ENCODE results near the gene LAMC2.
"Not testable (repeated sequence)": the region's sequence is repeated elsewhere in the genome, so short reads cannot be mapped to it uniquely, and the experiment has no call there.

The LAMC2 gene

DNA sequence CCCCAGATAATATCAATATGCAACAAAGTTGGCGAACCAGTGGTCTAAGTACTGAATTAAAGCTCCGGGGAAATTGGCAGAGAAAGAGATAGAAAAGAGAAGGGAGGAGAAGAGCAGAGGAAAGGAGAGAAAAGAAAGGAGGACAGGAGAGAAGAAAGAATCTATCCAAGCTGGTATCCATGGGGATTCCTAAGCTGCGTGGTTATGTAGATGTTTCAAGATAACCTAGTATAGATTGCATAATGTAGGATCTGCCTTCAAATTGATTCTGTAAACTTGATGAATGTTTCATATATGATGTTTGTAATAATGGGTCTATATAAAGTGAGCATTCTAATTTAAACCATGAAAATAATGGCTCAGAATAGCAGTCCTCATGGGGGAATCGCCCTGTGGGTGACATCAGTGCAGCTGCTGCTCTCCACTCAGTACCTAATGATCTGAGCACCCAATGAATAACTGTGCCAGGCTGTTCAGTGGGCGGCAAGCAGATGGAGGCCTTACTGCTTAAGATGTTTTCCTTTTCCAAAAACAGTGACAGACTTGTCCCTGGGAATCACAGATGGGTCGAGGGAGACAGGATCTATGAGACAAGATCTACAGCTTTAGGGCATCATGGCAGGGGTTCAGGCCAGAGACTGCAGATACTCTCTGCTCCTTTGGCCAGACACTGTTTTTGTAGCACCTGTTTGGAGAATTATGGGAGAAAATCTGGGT is 78.0 kb downstream of the LAMC2 start:
- no peak for DNase-seq (ENCODE audit: low read depth in 2 of 2)

DNA sequence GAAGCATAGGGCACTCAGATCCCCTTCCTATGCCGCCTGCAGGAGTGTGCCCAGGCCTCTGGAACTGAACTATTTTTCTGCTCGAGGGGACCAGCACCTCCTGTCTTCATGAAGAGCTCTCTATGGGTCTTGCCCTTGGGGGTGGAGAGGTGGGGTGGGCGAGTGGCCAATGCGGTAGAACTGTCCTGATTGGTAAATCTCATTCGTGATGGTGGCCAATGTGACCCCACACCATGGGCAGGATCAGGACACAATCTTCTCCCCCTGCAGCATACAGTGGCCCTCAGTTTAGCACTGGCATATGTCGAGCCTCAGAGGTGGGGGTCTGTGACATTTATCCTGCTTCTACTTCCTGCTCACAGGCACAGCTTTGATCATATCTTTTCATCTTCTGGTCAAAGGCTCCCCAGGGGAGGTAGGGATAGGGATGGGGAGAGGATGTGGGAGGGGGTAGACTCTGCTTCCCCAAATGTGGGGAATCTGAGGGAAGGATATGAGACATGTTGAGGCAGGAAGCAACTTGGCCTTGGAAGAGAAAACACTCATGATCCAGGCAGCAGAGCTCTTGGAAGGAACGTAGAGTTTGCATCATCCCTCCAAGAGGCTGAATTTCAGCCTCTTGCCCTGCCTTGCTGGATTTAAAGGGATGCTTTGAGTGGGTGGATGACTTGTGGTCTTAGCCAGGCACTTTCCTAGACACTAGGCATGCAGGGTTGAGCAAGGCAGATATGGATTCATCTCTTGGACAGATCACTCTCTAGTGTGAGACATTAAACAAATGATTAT is 81.8 kb downstream of the LAMC2 start:
- DNase-seq (ENCODE audit: low read depth in 2 of 2) = peak; percentile 78 to 80

DNA sequence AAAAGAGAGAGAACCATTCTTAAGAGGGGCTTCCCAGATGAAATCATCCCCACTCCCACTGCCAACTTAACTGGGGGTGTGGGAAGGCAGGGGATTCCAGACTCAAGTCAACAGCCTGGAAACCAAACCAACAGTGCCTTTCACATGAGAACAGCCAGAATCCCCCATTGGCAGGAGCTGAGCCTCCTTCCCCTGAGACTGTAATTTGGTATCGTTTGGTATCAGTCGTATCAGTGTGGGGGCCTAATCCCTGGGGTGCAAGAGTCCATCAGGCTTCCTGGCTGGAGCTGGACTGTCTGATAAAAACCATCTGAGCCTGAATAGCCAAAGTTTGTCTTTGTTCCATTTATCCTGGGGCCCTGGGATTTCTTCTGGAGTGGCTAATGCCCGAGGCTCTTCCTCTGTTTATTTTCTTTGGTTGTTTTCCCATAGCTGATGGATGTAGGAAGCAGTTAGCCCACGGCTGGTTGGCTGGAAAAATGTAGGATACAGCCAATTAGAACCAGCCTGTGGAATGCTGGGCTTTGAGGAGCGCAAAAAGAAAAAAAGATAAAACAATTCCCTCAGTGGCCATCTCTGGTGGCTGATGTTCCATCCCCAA is 84.6 kb downstream of the LAMC2 start:
- DNase-seq (ENCODE audit: low read depth in 2 of 2) = peak; percentile 71 to 80

DNA sequence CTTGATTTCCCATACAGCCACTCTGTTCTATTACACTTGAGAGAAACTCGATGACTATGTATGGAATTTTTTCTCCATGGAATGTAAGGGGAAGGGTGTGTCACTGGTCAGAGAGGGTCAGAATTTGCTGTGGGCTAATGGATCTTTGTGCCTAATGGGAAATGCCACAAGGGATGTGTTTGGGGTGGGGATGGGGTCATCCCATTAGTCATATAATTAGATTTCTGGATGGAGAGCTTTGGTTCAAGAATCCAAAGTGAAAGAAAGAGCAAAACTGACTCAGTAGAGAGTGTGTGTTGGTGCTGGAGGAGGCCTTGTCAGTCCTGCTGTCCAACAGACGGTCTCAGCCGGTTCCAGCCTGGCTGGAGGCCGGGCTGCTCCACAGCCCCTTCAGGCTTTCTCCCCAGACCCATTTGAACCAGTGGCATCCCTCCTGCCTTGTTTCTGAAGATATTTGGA is 86.4 kb downstream of the LAMC2 start:
- DNase-seq (ENCODE audit: low read depth in 2 of 2) = peak in 1 of 2 experiments; percentile 41

DNA sequence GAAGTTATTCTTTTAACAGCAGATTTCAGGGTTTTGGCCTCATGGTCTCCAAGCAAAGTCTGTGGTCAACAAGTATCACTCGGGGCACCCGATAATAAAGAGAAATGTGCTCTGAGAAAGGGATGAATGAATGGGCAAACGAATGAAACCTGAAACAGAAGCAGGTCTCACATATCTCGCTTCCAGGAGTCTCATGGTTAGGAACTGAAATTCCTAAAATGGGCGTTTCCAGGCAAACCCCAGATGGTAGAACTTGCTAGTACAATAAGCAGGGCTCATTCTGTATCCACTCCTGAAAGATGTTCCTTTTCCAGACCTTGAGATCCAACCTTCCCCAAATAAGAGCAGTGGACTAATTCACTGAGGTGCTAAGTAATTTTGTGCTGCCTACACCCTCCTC is 87.2 kb downstream of the LAMC2 start:
- no peak for DNase-seq (ENCODE audit: low read depth in 2 of 2)

DNA sequence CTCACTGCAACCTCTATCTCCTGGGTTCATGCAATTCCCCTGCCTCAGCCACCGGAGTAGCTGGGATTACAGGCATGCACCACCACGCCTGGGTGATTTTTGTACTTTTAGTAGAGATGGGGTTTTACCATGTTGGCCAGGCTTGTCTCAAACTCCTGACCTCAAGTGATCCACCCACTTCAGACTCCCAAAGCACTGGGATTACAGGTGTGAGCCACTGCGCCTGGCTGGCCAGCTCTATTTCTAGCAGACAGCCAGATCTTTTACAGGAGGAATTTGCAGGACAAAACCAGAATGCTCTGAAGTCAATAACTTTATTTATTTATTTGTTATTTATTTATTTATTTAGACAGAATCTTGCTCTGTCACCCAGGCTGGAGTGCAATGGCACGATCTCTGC is 87.9 kb downstream of the LAMC2 start:
- not testable (repeated sequence) for DNase-seq (ENCODE audit: low read depth in 2 of 2)

DNA sequence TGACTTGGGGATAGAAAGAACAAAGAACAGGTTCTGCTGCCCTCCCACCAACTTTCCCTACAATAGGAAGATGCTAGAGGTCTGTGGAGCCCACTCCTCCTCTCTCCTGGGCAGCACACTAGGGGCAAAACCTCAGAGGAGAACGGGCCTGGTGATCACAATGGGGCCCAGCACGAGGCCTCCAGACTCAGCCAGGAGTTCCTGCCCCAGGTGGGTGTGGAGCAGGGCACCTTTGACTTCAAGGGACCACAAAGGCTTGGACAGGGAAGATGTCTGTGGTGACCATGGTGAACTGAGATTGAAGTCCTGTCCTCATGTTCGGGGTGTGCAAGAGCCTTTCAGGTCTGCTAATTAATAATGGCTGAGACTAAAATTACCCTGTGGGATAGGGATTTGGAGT is 88.8 kb downstream of the LAMC2 start:
- DNase-seq (ENCODE audit: low read depth in 2 of 2) = no peak

DNA sequence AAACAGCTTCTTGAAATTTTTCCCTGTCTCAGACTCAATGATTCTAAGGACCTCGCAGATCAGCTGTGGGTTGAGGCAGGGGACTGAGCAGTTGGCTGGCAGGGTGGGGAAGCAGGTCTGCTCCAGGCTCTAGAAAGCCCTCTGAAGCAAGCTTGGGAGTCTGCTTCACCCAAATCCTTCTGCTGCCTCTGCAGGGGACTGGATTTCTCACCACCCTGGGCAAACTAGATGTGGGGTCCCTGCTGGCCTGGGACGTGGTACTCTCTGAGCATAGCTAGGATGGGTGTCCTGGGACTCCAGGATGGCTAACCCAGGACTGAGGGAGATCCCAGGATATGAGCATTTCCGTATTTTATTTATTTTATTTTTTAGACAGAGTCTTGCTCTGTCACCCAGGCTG is 89.3 kb downstream of the LAMC2 start:
- DNase-seq (ENCODE audit: low read depth in 2 of 2) = no peak

DNA sequence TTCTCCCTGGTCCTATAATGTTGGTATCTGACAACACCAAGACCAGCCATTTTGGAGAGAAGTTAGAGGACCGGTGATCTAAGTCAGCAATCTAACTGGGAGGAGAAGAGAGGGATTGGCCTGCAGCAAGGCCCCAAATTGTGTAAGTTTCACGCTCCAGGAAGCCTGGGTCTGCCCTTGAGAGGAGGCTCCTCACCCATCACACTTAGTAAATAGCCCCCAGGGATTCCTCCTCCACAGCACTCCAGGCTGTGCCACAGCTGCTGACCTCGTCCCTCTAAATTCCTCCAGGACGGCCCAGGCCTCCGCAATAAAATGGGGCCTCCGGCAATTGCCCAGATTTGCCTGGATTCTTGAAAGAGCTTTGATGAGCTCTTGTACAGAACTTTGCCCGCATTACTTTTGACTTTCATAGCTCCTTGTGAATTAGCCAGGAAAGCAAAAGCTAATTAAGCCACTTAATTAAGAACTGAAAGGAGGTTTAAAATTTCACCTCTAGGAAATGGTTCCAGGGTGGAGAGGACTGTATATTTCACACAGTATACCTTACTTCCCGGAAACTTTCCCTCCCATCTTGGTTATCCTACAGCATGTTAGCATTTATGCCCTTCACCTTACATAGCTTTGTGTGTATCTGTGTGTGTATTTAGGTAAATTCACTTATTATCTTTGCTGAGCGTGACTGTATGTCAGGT is 90.5 kb downstream of the LAMC2 start:
- DNase-seq (ENCODE audit: low read depth in 2 of 2) = no peak

DNA sequence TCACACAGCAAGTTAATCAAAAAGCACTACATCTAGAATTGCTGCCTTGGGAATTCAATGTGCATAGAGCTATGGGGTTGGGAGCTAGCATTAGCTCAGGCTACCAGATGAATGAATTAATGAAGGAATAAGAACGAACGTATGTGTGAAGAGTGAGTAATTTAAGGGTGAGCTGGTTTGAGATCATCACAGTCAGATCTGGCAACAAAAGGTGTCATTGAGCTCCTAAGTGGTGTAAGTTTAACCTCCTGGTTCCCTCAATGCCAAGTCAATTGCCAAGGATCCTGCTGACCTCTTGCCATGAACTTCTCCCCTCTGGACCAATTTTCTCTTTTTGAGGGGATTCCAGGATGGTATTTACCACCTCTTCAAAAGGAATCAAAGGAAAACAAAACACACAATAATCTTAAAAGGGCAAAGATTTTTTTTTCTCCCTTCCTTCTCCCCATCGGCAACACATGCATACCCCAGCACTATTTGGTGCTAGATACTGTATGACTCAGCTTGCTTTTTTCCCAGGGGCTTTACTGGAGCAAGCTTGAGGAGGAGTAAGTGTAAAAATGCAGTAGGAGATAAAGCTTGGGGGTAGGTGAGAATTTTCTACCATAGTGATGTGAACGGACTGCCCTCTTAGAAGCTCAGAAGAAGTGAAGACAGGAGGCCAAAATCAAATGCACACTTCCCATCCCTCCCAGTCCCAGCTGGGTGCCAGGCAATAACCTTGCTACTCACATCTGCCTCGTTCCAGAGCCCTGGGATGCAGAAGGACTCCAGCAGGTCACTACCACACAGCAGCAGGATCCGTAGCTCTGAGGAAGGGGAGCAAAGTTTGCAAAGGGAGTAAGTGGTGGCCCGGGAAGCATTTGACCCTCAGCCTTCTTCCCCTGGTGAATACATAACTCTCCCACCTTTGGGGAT is 92.0 kb downstream of the LAMC2 start:
- peak in 1 of 2 experiments; percentile 31 for DNase-seq (ENCODE audit: low read depth in 2 of 2)

DNA sequence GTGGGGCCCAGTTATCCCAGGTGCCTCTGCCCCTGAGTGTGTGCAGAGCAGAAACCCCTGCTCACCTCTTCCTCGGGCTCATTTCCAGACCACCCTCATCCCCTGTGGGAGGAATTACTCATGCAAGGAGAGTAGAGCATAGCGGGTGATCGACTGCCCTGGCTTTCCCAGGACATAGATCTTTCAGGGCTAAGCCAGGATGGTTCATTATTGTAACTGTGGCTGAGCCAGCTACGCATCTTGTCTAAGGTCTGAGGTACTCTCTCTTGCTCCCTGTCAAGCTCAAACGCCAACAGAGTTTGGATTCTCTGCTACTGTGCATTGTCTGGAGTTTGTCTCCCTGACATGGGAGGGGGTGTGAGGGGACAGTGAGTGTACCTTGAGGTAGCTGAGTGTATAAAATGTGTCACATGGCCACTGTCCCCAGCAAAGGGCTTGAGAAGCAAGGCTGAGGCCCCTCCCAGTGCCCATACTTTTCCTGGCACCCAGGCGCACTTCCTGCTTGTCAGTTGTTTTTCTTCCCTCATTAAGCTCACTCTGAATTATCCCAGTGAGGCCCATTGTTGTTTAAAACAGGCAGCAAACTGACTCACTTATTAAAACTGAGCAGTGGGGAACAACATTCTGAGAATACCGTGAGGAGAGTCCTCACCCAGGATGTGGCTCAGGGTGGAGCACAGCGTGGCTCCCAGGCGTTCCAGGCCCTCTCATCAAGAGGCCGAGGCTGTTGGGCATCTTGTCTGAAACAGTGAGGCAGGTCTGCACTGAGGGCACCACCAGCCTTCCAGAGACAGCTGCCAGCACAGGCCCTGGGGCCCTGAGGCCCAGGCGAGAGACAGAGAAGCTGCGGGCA is 92.9 kb downstream of the LAMC2 start:
- no peak for DNase-seq (ENCODE audit: low read depth in 2 of 2)

DNA sequence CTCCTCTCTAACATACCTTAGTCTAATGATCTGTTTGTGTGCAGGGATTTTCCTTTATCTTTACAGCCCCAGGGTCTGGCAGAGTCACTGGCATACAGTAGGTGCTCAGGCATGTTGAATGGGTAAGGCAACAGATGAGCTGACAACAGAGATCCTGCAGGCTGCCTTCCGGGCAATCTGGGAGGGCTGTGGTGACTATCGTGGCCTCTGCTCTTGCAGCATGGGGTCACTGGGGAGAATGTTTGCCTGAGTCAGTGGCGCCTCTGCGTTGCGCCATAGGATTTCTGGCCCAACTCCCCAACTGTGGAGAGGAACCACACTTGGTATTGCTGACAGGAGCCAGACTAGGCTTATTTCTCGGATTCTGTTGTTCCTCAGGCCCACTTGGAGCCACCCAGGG is 93.8 kb downstream of the LAMC2 start:
- peak in 1 of 2 experiments; percentile 34 for DNase-seq (ENCODE audit: low read depth in 2 of 2)

DNA sequence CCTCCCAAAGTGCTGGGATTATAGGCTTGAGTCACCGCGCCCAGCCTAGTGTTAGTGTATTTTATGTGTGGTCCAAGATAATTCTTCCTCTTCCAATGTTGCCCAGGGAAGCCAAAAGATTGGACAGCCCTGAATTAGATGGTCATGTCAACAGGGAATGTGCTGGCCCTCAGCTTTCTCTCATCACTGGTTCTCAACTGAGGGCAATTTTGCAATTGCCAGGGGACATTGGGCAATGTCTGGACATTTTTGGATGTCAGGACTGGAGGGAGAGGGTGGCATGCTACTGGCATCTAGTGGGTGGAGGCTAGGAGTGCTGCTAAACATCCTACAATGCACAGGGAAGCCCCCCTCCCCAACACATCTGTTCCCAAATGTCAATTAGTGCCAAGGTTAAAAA is 95.0 kb downstream of the LAMC2 start:
- no peak for DNase-seq (ENCODE audit: low read depth in 2 of 2)

DNA sequence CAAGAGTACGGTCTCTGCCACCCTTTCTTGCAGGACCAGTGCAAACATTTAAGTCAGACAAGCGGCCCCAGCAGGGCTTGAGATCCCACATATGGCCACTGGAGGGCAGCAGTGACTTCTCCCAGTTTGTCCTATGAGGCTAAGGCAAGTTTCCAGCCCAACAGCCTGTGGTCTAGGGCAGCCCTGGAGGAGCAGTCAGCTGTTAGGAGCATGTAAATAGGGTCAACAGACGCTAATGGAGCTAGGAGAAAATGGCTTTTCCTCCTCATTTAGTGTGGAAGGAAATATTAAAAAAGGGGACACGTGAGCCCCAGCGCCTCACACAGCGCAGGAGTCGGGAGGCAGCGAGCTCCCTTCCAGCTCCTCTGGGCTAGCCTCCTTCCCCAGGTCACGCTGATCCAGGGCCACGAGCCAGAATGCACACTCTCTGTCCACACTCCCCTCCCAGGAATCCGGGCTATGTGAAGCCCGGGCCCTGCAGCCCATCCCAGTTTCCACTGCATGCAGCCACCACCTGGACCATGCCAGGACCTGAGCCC is 95.6 kb downstream of the LAMC2 start:
- DNase-seq (ENCODE audit: low read depth in 2 of 2) = peak; percentile 70 to 74

DNA sequence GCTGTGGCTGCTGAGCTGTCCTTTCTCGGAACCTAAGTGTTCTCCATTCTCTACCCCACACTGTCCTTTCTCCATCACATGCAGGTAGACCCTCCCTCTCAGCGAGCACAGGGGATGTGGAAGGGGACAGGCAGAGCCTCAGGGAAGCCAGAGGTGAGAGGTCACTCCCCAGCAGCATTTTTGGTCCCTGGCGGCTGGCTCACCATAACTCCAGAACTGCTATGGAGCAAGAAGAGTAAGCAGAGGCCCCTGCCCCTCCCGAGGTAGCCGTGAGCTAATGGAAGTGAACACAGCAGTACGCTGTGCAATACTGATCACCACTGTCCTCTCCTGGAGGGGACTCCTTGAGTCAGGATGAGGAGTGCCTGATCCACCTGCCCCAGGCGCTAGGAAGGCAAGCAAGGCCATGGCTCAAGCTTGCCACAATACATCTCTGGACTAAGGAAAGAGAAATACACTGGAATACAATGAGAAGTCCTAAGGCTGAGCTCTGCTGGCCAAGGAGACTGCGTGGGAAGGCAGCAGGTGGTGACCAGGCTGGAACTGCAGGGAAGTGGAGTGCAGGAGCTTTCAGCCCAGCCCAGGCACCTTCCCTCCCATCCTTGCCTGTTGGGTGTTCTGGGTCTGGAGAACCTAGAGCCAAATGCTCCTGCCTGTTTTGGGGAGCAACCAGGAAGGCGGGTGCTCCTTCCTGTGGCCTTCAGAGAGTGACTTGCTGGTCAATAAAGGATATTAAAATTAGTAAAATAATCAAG is 96.2 kb downstream of the LAMC2 start:
- no peak for DNase-seq (ENCODE audit: low read depth in 2 of 2)

DNA sequence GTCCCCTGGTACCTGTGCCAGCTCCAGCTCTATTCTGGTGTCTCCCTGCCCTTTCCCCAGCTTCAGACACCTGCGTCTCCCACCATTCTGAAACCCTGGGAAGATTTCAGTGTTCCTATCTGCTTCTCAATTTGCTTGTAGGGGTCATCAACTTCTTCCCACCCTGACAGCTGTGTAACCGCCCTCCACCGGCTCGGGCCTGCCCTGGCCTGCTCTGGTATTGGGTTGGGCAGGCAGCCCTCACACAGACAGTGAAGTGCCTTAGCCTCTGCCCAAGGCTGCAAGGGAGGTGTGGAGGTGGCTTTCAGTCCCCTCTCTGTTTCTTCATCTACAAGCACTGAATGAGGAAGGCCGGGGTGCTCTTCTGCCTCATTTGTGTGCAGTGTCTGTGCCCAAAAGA is 97.2 kb downstream of the LAMC2 start:
- no peak for DNase-seq (ENCODE audit: low read depth in 2 of 2)

DNA sequence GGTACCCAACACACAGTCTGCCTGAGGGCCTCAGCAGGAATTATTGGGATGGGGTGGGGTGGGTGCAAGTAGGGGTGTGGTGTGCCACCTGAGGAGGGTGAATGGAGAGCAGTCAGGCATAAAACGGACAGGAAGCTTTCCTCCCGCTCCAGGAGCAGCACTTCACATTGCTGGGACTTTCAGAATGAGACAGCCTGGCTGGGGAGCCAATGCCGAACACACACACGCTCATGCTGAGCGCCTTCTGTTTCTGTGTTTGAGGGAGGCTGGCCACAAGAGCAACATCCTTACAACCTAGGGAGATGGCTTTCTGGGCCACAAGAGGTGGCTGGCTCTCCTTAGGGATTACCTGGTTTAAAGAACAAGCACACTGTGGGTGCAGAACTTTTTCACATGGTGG is 98.0 kb downstream of the LAMC2 start:
- DNase-seq (ENCODE audit: low read depth in 2 of 2) = no peak

DNA sequence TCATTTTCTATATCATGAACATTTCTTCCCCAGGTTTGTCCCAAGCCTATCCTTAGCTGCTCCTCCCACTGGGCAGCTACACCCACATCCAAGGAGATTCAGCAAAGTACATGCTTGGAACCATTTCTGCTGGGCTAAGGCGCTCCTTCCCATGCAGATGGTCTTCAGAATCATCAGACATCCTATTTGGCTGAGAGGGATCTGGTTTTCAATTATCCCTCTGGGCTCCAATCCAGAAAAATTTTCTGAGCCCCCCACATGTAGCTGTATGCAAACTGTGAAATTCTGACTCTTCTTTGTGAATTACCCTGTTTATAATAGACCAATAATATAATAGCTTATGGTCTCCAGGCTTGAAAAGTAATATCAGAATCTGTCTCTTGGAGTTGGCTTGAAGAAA is 99.2 kb downstream of the LAMC2 start:
- DNase-seq (ENCODE audit: low read depth in 2 of 2) = no peak

DNA sequence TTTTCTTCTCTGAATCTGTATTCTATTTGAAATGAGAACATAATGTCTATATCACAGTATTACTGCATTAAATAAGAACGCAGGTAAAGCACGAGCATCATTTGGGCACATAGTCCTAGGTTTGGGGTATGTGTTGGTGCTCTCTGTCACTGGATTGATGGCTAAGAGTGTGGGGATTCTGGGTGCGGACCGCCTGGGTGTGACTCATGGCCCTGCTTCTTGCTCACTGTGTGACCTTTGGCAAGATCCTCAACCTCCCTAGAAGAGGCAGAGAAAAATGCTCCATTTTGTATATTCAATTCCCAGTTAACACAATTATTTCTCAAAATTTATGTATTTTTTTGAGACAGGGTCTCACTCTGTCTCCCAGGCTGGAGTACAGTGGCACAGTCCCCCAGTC is 99.7 kb downstream of the LAMC2 start:
- DNase-seq (ENCODE audit: low read depth in 2 of 2) = no peak
